Transverse colon (tissue), 3 donors: ENCODE measurements around the gene MMP23B.

Experiments used
- CTCF ChIP-seq, 5 experiments: fragments of 200-600 bp in 3 of 5; fragments of 450-650 bp in 2 of 5; sonication (generic) in 3 of 5; IDR thresholded peaks; 1 replicate in 2 of 5; 2 replicates in 3 of 5; pipeline ENCODE4 v1.5.1; 2016 to 2017; ENCODE audit warnings: antibody characterized with exemption in 5 of 5, inconsistent platforms in 3 of 5, mild to moderate bottlenecking in 2 of 5, moderate library complexity in 1 of 5
- POLR2A ChIP-seq: fragments of 450-650 bp; IDR thresholded peaks from one replicate; pipeline ENCODE4 v1.6.1; 2016; ENCODE audit warnings: antibody characterized with exemption, mild to moderate bottlenecking, moderate library complexity

GRCh38 chr1:1671365-1672119 lies 39.6 kb downstream of the MMP23B start:
- TF ChIP-seq CTCF (IDR thresholded peaks at IDR 0.05) (no peak), POLR2A (no peak)
